GM19395 (cell line): ENCODE results near the gene DCTN1.

Experiments used
- ATAC-seq: cut with Tn5 transposase; IDR thresholded peaks from one replicate; pipeline ENCODE4 v1.9.1; 2021; ENCODE audit warnings: mild to moderate bottlenecking, moderate library complexity; ENCODE audit not compliant: unreplicated experiment

Gene DCTN1

GRCh38 chr2:74414441-74414840, 34.3 kb upstream of the DCTN1 start:
- ATAC-seq = no peak

GRCh38 chr2:74413001-74413698, 33.0 kb upstream of the DCTN1 start:
- ATAC-seq = no peak

- ATAC-seq = no peak
Measured at GRCh38 chr2:74407682-74408081, 27.6 kb upstream of the DCTN1 start.

GRCh38 chr2:74406035-74406434, 25.9 kb upstream of the DCTN1 start:
- no peak for ATAC-seq

GRCh38 chr2:74401891-74402290, 21.8 kb upstream of the DCTN1 start:
- ATAC-seq = no peak

- peak; percentile 60 for ATAC-seq
Measured at GRCh38 chr2:74399785-74400184, 19.7 kb upstream of the DCTN1 start.

GRCh38 chr2:74396149-74396548, 16.0 kb upstream of the DCTN1 start:
- no peak for ATAC-seq

- no peak for ATAC-seq
Measured at GRCh38 chr2:74393525-74393924, 13.4 kb upstream of the DCTN1 start.

GRCh38 chr2:74392449-74392743, 12.3 kb upstream of the DCTN1 start:
- no peak for ATAC-seq

GRCh38 chr2:74391580-74392448, 11.7 kb upstream of the DCTN1 start:
- ATAC-seq = peak; percentile 74

GRCh38 chr2:74391209-74391579, 11.1 kb upstream of the DCTN1 start:
- peak; percentile 26 for ATAC-seq

GRCh38 chr2:74390606-74391005, 10.5 kb upstream of the DCTN1 start:
- ATAC-seq = no peak

- ATAC-seq = no peak
Measured at GRCh38 chr2:74387346-74387745, 7.2 kb upstream of the DCTN1 start.

- no peak for ATAC-seq
Measured at GRCh38 chr2:74385396-74385795, 5.3 kb upstream of the DCTN1 start.

GRCh38 chr2:74384051-74384450, 3.9 kb upstream of the DCTN1 start:
- ATAC-seq = no peak

- no peak for ATAC-seq
Measured at GRCh38 chr2:74383254-74383653, 3.1 kb upstream of the DCTN1 start.

- no peak for ATAC-seq
Measured at GRCh38 chr2:74381751-74382150, 1.6 kb upstream of the DCTN1 start.

- no peak for ATAC-seq
Measured at GRCh38 chr2:74378007-74378406, 2.1 kb downstream of the DCTN1 start.

- ATAC-seq = no peak
Measured at GRCh38 chr2:74375838-74376237, 4.3 kb downstream of the DCTN1 start.

GRCh38 chr2:74374509-74375205, 5.5 kb downstream of the DCTN1 start:
- ATAC-seq = no peak

GRCh38 chr2:74373985-74374384, 6.1 kb downstream of the DCTN1 start:
- ATAC-seq = no peak

GRCh38 chr2:74373221-74373676, 6.9 kb downstream of the DCTN1 start:
- no peak for ATAC-seq
